Measurements from ENCODE around the gene SUPV3L1.

DNA sequence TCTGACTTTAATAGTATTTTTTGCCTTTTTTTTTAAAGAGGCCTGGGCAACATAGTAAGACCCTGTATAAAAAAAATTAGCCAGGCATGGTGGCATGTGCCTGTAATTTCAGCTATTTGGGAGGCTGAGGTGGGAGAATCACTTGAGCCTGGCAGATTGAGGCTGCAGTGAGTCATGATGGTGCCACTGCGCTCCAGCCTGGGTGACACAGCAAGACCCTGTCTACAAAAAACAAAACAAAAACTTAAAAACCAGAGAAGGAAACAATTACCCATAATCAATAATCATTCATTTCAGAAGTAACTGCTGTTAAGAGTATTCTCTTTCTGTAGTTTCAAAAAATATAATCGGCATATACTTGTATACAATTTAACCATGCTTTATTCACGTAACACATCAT lies 28.1 kb upstream of the SUPV3L1 start:
- TF ChIP-seq GATA2 (IDR thresholded peaks at IDR 0.05; ENCODE audit: low read depth, low read length) (no peak), GATA3 (IDR thresholded peaks at IDR 0.05; ENCODE audit: low read depth, low read length) (no peak)

Measured in SH-SY5Y (cell line).